ENCODE results near the gene LONP1.
"Not testable (repeated sequence)": the region's sequence is repeated elsewhere in the genome, so short reads cannot be mapped to it uniquely, and the experiment has no call there.

The LONP1 gene

GRCh38 chr19:5719961-5720790, at the start of gene LONP1, which contains the start of gene CATSPERD:
LONP1 (minus strand) TSS chr19:5720146; CDS start chr19:5720132, 14 bp downstream.
CATSPERD (plus strand) TSS chr19:5720637; CDS start chr19:5720738, 101 bp downstream.
- peak; percentile 95 for FAIRE-seq
- DNase-seq (ENCODE audit: insufficient read length, low spot score): peak; percentile 98

- FAIRE-seq: no peak
Measured at GRCh38 chr19:5767949-5768348, 48.0 kb upstream of the LONP1 start.

GRCh38 chr19:5765220-5765619, 45.3 kb upstream of the LONP1 start:
- no peak for FAIRE-seq
- DNase-seq (ENCODE audit: insufficient read length, low spot score): no peak

More at GRCh38 chr19:5767949-5768348, 48.0 kb upstream of the LONP1 start:
- no peak for DNase-seq (ENCODE audit: insufficient read length, low spot score)

DNA sequence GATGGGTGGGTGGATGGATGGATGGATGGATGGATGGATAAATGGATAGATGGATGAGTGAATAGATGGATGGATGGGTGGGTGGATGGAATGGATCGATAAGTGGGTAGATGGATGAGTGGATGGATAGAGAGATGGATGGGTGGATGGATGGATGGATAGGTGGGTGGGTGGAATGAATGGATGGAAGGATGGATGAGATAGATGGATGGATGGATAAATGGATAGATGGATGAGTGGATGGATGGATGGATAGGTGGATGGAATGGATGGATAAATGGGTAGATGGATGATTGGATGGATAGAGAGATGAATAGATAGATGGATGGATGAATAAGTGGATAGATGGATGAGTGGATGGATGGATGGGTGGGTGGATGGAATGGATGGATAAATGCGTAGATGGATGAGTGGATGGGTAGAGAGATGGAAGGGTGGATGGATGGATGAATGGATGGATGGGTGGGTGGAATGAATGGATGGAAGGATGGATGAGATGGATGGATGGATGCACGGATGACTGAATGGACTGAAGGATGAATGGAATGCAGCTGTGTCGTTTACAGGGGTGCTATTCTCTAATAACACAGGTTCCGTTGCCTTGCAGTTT, 42.8 kb upstream of the LONP1 start:
- DNase-seq (ENCODE audit: insufficient read length, low spot score) (no peak), FAIRE-seq (peak; percentile 4)

GRCh38 chr19:5753743-5754142, 33.8 kb upstream of the LONP1 start:
- FAIRE-seq: no peak
- no peak for DNase-seq (ENCODE audit: insufficient read length, low spot score)

- DNase-seq (ENCODE audit: insufficient read length, low spot score) (no peak), FAIRE-seq (no peak)
Measured at GRCh38 chr19:5751709-5752108, 31.8 kb upstream of the LONP1 start.

GRCh38 chr19:5749505-5749904, 29.6 kb upstream of the LONP1 start:
- no peak for DNase-seq (ENCODE audit: insufficient read length, low spot score)
- no peak for FAIRE-seq

DNA sequence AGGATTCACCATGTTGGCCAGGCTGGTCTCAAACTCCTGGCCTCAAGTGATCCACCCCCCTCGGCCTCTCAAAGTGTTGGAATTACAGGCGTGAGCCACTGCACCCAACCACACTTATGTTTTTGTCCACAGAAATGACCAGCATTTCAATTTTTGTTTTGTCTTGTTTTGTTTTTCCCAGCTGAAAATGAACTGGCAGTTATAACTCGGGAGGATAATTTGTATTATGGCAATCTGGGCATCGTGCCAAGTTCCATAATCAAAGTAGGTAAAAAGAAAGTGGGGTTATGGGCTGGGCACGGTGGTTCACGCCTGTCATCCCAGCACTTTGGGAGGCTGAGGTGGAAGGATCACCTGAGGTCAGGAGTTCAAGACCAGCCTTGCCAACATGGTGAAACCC, 29.0 kb upstream of the LONP1 start:
- FAIRE-seq; DNase-seq (ENCODE audit: insufficient read length, low spot score): not testable (repeated sequence)

DNA sequence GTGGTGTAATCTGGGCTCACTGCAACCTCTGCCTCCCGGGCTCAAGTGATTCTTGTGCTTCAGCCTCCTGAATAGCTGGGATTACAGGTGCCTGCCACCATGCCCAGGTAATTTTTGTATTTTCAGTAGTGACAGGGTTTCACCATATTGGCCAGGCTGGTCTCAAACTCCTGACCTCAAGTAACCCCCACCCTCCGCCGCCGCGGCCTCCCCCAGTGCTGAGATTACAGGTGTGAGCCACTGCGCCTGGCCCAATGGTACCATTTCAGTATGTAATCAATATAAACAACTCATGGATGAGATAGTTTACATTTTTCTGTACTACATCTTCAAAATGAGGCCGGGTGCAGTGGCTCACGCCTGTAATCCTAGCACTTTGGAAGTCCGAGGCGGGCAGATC, 25.1 kb upstream of the LONP1 start:
- not testable (repeated sequence) for DNase-seq (ENCODE audit: insufficient read length, low spot score); FAIRE-seq

GRCh38 chr19:5743630-5744029, 23.7 kb upstream of the LONP1 start:
- FAIRE-seq (no peak), DNase-seq (ENCODE audit: insufficient read length, low spot score) (no peak)

- FAIRE-seq (peak; percentile 94), DNase-seq (ENCODE audit: insufficient read length, low spot score) (no peak)
Measured at GRCh38 chr19:5742051-5742450, 22.1 kb upstream of the LONP1 start.

DNA sequence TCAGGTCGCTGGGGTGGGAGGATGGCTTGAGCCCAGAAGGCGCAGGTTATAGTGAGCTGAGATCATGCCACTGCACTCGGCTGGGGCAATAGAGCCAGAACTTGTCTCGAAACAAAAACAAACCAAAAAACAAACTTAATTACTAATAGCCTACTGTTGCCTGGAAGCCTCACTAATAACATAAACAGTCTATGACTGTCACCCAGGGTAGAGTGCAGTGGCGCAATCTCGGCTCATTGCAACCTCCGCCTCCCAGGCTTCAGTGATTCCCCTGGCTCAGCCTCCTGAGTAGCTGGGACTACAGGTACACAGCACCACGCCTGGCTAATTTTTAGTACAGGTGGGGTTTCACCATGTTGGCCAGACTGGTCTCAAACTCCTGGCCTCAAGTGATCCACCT, 18.5 kb upstream of the LONP1 start:
- FAIRE-seq (no peak), DNase-seq (ENCODE audit: insufficient read length, low spot score) (no peak)

DNA sequence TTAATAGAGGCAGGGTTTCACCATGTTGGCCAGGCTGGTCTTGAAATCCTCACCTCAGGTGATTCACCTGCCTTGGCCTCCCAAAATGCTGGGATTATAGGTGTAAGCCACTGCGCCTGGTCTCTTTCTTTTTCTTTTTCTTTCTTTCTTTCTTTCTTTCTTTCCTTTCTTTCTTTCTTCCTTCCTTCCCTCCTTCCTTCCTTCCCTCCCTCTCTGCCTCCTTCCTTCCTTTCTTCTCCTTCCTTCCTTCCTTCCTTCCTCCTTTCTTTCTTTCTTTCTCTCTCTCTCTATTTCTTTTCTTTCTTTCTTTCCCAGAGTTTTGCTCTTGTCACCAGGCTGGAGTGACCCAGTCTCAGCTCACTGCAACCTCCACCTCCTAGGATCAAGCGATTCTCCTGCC, 13.2 kb upstream of the LONP1 start:
- DNase-seq (ENCODE audit: insufficient read length, low spot score); FAIRE-seq: not testable (repeated sequence)

GRCh38 chr19:5727453-5728050, 7.6 kb upstream of the LONP1 start:
- no peak for DNase-seq (ENCODE audit: insufficient read length, low spot score)
- no peak for FAIRE-seq

GRCh38 chr19:5719274-5719960, 529 bp downstream of the LONP1 start:
- FAIRE-seq (no peak), DNase-seq (ENCODE audit: insufficient read length, low spot score) (no peak)

DNA sequence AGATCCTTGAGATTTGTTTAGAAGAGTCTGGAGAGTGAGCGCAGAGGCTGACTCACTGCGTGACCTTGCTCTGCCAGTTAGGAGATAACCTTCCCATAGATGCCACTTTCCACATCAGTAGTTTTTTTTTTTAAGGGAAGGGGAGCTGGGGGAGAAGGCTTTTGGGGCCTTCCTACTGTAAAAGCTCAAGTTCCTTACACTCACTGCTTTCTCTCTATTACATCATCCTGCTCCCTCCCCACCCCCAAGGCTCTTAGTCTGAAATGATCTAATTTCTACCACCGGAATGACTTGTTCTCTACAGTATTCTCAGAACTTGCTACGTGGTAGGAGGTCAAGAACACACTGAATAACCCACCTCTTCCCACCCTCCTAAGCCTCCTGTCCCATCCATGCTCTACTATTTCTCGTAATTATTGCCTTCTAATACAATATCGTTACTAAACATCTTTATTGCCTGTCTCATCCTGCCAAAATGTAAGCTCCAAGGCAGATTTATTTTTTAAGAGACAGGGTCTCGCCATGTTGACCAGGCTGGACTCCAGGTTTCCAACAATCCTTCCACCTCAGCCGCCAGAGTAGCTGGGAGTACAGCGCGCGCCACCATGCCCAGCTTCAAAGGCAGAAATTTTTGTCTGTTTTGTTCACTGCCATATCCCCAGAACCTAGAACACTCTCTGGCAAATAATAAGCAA, 1.2 kb downstream of the LONP1 start:
- FAIRE-seq: no peak
- DNase-seq (ENCODE audit: insufficient read length, low spot score): peak; percentile 28

DNA sequence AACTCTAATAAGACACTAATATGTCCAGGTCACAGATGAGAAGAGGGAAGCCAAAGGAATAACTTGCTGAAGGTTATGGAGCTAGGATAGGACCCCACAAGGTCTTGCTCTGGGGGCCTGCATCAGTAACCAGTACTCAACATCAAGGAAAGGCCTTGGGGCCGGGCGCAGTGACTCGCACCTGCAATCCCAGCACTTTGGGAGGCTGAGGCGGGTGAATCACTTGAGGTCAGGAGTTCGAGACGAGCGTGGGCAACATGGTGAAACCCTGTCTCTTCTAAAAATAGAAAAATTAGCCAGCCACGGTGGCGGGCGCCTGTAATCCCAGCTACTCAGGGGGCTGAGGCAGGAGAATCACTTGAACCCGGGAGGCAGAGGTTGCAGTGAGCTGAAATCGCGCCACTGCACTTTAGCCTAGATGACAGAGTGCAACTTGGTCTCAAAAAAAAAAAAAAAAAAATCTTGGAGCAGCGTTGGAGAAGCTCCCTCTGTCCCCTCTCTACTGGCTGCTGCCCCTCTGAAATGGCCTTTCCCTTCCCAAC, 1.8 kb downstream of the LONP1 start:
- FAIRE-seq: no peak
- no peak for DNase-seq (ENCODE audit: insufficient read length, low spot score)

DNA sequence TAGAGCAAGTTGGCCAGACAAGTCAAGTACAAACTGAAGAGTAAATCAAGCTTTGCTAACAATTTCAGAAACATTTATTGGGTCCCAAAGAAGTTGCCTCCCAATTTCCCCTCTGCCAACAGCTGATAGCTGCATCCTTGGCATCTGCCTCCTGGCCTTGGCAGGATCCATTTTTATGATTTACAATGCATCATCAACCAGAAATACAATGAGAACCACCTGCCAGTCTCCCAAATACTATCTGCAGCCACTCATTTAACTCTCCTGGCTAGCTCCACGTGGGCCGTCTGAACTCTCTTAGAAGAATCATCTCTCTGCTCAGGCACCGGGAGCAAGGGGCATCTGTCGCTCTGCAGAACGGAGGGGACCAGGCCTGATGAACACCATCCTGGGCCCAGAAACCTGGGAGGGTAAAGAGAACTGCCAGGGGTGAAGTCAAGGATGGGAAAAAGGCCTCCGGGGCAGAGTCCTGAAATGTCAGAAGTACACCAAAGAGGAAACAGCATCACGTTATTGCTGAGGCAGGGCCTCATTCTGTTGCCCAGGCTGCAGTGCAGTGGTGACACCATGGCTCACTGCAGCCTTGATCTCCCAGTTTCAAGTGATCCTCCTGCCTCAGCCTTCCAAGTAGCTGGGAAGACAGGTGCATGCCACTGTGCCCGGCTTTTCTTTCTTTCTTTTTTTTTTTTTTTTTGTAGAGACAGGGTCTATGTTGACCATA, 2.6 kb downstream of the LONP1 start:
- no peak for FAIRE-seq

GRCh38 chr19:5714816-5715215, 5.1 kb downstream of the LONP1 start:
- DNase-seq (ENCODE audit: insufficient read length, low spot score) (no peak), FAIRE-seq (no peak)

More for the DNA sequence above, 2.6 kb downstream of the LONP1 start:
- no peak for DNase-seq (ENCODE audit: insufficient read length, low spot score)
